NCI-H1417 (cell line): ENCODE results near the gene MVB12B.

Experiments used
- DNase-seq, 3 experiments: peaks; one replicate each; lab custom pipeline; 2025; lab: John Stamatoyannopoulos, UW

The MVB12B gene

GRCh38 chr9:126331964-126332748 lies 5.5 kb downstream of the MVB12B start:
- no peak for DNase-seq

- DNase-seq: no peak
Measured at GRCh38 chr9:126334721-126335621, 8.3 kb downstream of the MVB12B start.

GRCh38 chr9:126335837-126336735 lies 9.5 kb downstream of the MVB12B start:
- DNase-seq: no peak

- no peak for DNase-seq
Measured at GRCh38 chr9:126336736-126337325, 10.2 kb downstream of the MVB12B start.

GRCh38 chr9:126337729-126338372 lies 11.2 kb downstream of the MVB12B start:
- DNase-seq: peak in 1 of 3 experiments; percentile 13

GRCh38 chr9:126338945-126339344 lies 12.3 kb downstream of the MVB12B start:
- peak in 1 of 3 experiments; percentile 53 for DNase-seq

- no peak for DNase-seq
Measured at GRCh38 chr9:126341426-126341825, 14.8 kb downstream of the MVB12B start.

- no peak for DNase-seq
Measured at GRCh38 chr9:126341902-126342301, 15.3 kb downstream of the MVB12B start.

- no peak for DNase-seq
Measured at GRCh38 chr9:126342621-126343031, 16.0 kb downstream of the MVB12B start.

- no peak for DNase-seq
Measured at GRCh38 chr9:126343271-126343700, 16.7 kb downstream of the MVB12B start.

- no peak for DNase-seq
Measured at GRCh38 chr9:126346031-126346430, 19.4 kb downstream of the MVB12B start.

- no peak for DNase-seq
Measured at GRCh38 chr9:126347093-126347492, 20.5 kb downstream of the MVB12B start.

- peak in 1 of 3 experiments; percentile 80 for DNase-seq
Measured at GRCh38 chr9:126347911-126348760, 21.5 kb downstream of the MVB12B start.

- DNase-seq: peak in 1 of 3 experiments; percentile 14
Measured at GRCh38 chr9:126348911-126349550, 22.4 kb downstream of the MVB12B start.

GRCh38 chr9:126354887-126355770 lies 28.5 kb downstream of the MVB12B start:
- no peak for DNase-seq

- DNase-seq: peak in 2 of 3 experiments; percentile 23 to 73
Measured at GRCh38 chr9:126357074-126357473, 30.4 kb downstream of the MVB12B start.

- DNase-seq: no peak
Measured at GRCh38 chr9:126360073-126360472, 33.4 kb downstream of the MVB12B start.

- no peak for DNase-seq
Measured at GRCh38 chr9:126361810-126362238, 35.2 kb downstream of the MVB12B start.
